ENCODE results near the gene SH3BP5.

SH3BP5 gene

GRCh38 chr3:15297608-15298350 is 34.6 kb downstream of the SH3BP5 start:
- POLR2A ChIA-PET, result interaction anchor here (0.6 kb wide), 1 partner anchor 390 kb away, joined by 4 read pairs; no protein-coding TSS in a partner anchor
- Histone ChIP-seq H3K27ac (ENCODE audit: insufficient read depth in 1 of 2, low read depth in 1 of 2, low read length in 2 of 2, poor library complexity in 1 of 2, severe bottlenecking in 2 of 2) (no peak overlapping the region), H3K4me1 (ENCODE audit: control extremely low read depth in 1 of 4, control insufficient read depth in 4 of 4, insufficient read depth in 4 of 4, low read length in 3 of 4) (peaks cover 8 to 62% (median 31%) of the 10 kb centered on the region in 4 experiments), H3K9me3 (ENCODE audit: control extremely low read depth in 1 of 5, control insufficient read depth in 4 of 5, insufficient read depth in 2 of 5, low read depth in 1 of 5, low read length in 4 of 5) (no peaks in the 10 kb centered on the region), H3K36me3 (ENCODE audit: control insufficient read depth in 4 of 4, insufficient read depth in 4 of 4, low read length in 3 of 4) (peaks cover 0 to 43% (median 3%) of the 10 kb centered on the region in 4 experiments), H3K27me3 (replicated peaks in 2 of 5; ENCODE audit: control insufficient read depth in 4 of 5, insufficient read depth in 5 of 5, low read length in 4 of 5) (peaks cover 0 to 4% (median 0%) of the 10 kb centered on the region in 5 experiments), H3K4me3 (ENCODE audit: control insufficient read depth in 1 of 7, extremely low read depth in 1 of 7, insufficient read depth in 4 of 7, low read depth in 2 of 7, low read length in 6 of 7) (no peak overlapping the region)
- no peak for DNase-seq
- CTCF ChIA-PET, result interaction anchor here (0.6 to 2.1 kb wide), 3 partner anchors 11 to 27 kb away, joined by 3 to 7 read pairs (median 4); no protein-coding TSS in a partner anchor
- 100% methylated on average over 2 of the region's 4 CpGs for WGBS (ENCODE audit: insufficient coverage)

- DNase-seq, result peak; percentile 67 to 89 (median 87)
- POLR2A ChIA-PET, result interaction anchor here (0.6 to 1.4 kb wide), 2 partner anchors 19 to 34 kb away, joined by 3 to 6 read pairs; no protein-coding TSS in a partner anchor
- H3K27ac ChIP-seq (ENCODE audit: insufficient read depth in 1 of 2, low read depth in 1 of 2, low read length in 2 of 2, poor library complexity in 1 of 2, severe bottlenecking in 2 of 2), result no peak overlapping the region
- H3K36me3 ChIP-seq (ENCODE audit: control insufficient read depth in 4 of 4, insufficient read depth in 4 of 4, low read length in 3 of 4), result peaks cover 0 to 23% (median 0%) of the 10 kb centered on the region in 4 experiments
- H3K4me3 ChIP-seq (ENCODE audit: control insufficient read depth in 1 of 7, extremely low read depth in 1 of 7, insufficient read depth in 4 of 7, low read depth in 2 of 7, low read length in 6 of 7), result no peak overlapping the region
- peaks cover 24 to 77% (median 51%) of the 10 kb centered on the region in 4 experiments for H3K4me1 ChIP-seq (ENCODE audit: control extremely low read depth in 1 of 4, control insufficient read depth in 4 of 4, insufficient read depth in 4 of 4, low read length in 3 of 4)
- WGBS (ENCODE audit: insufficient coverage), result 10% methylated on average over 6 of the region's 6 CpGs
- CTCF ChIA-PET, result interaction anchor here (0.9 to 2.5 kb wide), 14 partner anchors 9 to 84 kb away, joined by 3 to 14 read pairs (median 6); no protein-coding TSS in a partner anchor
- no peaks in the 10 kb centered on the region for H3K27me3 ChIP-seq (replicated peaks in 2 of 5; ENCODE audit: control insufficient read depth in 4 of 5, insufficient read depth in 5 of 5, low read length in 4 of 5)
- H3K9me3 ChIP-seq (ENCODE audit: control extremely low read depth in 1 of 5, control insufficient read depth in 4 of 5, insufficient read depth in 2 of 5, low read depth in 1 of 5, low read length in 4 of 5), result no peaks in the 10 kb centered on the region
These were observed 36.9 kb downstream of the SH3BP5 start for GRCh38 chr3:15295506-15295905.

GRCh38 chr3:15294929-15295328 is 37.5 kb downstream of the SH3BP5 start:
- no peak overlapping the region for H3K4me3 ChIP-seq (ENCODE audit: control insufficient read depth in 1 of 7, extremely low read depth in 1 of 7, insufficient read depth in 4 of 7, low read depth in 2 of 7, low read length in 6 of 7)

GRCh38 chr3:15292765-15293522 is 39.4 kb downstream of the SH3BP5 start:
- peak in 2 of 3 donors; percentile 34 to 41 for DNase-seq
- WGBS (ENCODE audit: insufficient coverage), result 27% methylated on average over 9 of the region's 13 CpGs
- CTCF ChIA-PET, result interaction anchor here (1.0 to 2.6 kb wide), 6 partner anchors 9 to 87 kb away, joined by 3 to 10 read pairs (median 4); no protein-coding TSS in a partner anchor
- no peaks in the 10 kb centered on the region for H3K9me3 ChIP-seq (ENCODE audit: control extremely low read depth in 1 of 5, control insufficient read depth in 4 of 5, insufficient read depth in 2 of 5, low read depth in 1 of 5, low read length in 4 of 5)
- H3K4me1 ChIP-seq (ENCODE audit: control extremely low read depth in 1 of 4, control insufficient read depth in 4 of 4, insufficient read depth in 4 of 4, low read length in 3 of 4), result peaks cover 26 to 78% (median 57%) of the 10 kb centered on the region in 4 experiments
- no peak overlapping the region for H3K4me3 ChIP-seq (ENCODE audit: control insufficient read depth in 1 of 7, extremely low read depth in 1 of 7, insufficient read depth in 4 of 7, low read depth in 2 of 7, low read length in 6 of 7)
- peaks cover 0 to 9% (median 3%) of the 10 kb centered on the region in 5 experiments for H3K27me3 ChIP-seq (replicated peaks in 2 of 5; ENCODE audit: control insufficient read depth in 4 of 5, insufficient read depth in 5 of 5, low read length in 4 of 5)
- H3K27ac ChIP-seq (ENCODE audit: insufficient read depth in 1 of 2, low read depth in 1 of 2, low read length in 2 of 2, poor library complexity in 1 of 2, severe bottlenecking in 2 of 2), result no peak overlapping the region
- peaks cover 0 to 30% (median 0%) of the 10 kb centered on the region in 4 experiments for H3K36me3 ChIP-seq (ENCODE audit: control insufficient read depth in 4 of 4, insufficient read depth in 4 of 4, low read length in 3 of 4)
- POLR2A ChIA-PET, result no interaction called here

More at GRCh38 chr3:15294929-15295328, 37.5 kb downstream of the SH3BP5 start:
- 76% methylated on average over 5 of the region's 5 CpGs for WGBS (ENCODE audit: insufficient coverage)
- H3K4me1 ChIP-seq (ENCODE audit: control extremely low read depth in 1 of 4, control insufficient read depth in 4 of 4, insufficient read depth in 4 of 4, low read length in 3 of 4), result peaks cover 22 to 74% (median 53%) of the 10 kb centered on the region in 4 experiments
- no peaks in the 10 kb centered on the region for H3K27me3 ChIP-seq (replicated peaks in 2 of 5; ENCODE audit: control insufficient read depth in 4 of 5, insufficient read depth in 5 of 5, low read length in 4 of 5)
- H3K36me3 ChIP-seq (ENCODE audit: control insufficient read depth in 4 of 4, insufficient read depth in 4 of 4, low read length in 3 of 4), result peaks cover 0 to 22% (median 0%) of the 10 kb centered on the region in 4 experiments
- DNase-seq, result peak in 2 of 3 donors; percentile 66 to 73
- no peak overlapping the region for H3K27ac ChIP-seq (ENCODE audit: insufficient read depth in 1 of 2, low read depth in 1 of 2, low read length in 2 of 2, poor library complexity in 1 of 2, severe bottlenecking in 2 of 2)
- ChIA-PET POLR2A (interaction anchor here (0.6 to 1.4 kb wide), 3 partner anchors 18 to 35 kb away, joined by 3 to 6 read pairs (median 3); no protein-coding TSS in a partner anchor), CTCF (interaction anchor here (1.1 to 2.5 kb wide), 12 partner anchors 10 to 85 kb away, joined by 3 to 14 read pairs (median 7); no protein-coding TSS in a partner anchor)
- H3K9me3 ChIP-seq (ENCODE audit: control extremely low read depth in 1 of 5, control insufficient read depth in 4 of 5, insufficient read depth in 2 of 5, low read depth in 1 of 5, low read length in 4 of 5), result no peaks in the 10 kb centered on the region

- Histone ChIP-seq H3K9me3 (ENCODE audit: control extremely low read depth in 1 of 5, control insufficient read depth in 4 of 5, insufficient read depth in 2 of 5, low read depth in 1 of 5, low read length in 4 of 5) (no peaks in the 10 kb centered on the region), H3K27ac (ENCODE audit: insufficient read depth in 1 of 2, low read depth in 1 of 2, low read length in 2 of 2, poor library complexity in 1 of 2, severe bottlenecking in 2 of 2) (no peak overlapping the region), H3K27me3 (replicated peaks in 2 of 5; ENCODE audit: control insufficient read depth in 4 of 5, insufficient read depth in 5 of 5, low read length in 4 of 5) (peaks cover 0 to 14% (median 3%) of the 10 kb centered on the region in 5 experiments), H3K4me3 (ENCODE audit: control insufficient read depth in 1 of 7, extremely low read depth in 1 of 7, insufficient read depth in 4 of 7, low read depth in 2 of 7, low read length in 6 of 7) (peak overlapping the region in 2 of 7 experiments; percentile 33 to 52), H3K36me3 (ENCODE audit: control insufficient read depth in 4 of 4, insufficient read depth in 4 of 4, low read length in 3 of 4) (peaks cover 0 to 32% (median 0%) of the 10 kb centered on the region in 4 experiments), H3K4me1 (ENCODE audit: control extremely low read depth in 1 of 4, control insufficient read depth in 4 of 4, insufficient read depth in 4 of 4, low read length in 3 of 4) (peaks cover 29 to 78% (median 56%) of the 10 kb centered on the region in 4 experiments)
- WGBS (ENCODE audit: insufficient coverage), result 10% methylated on average over 4 of the region's 6 CpGs
- ChIA-PET CTCF (interaction anchor here (1.0 to 2.6 kb wide), 9 partner anchors 10 to 88 kb away, joined by 3 to 10 read pairs (median 4); partner anchors contain the start of gene SH3BP5), POLR2A (interaction anchor here (1.3 kb wide), 1 partner anchor 12 kb away, joined by 5 read pairs; no protein-coding TSS in a partner anchor)
- DNase-seq, result peak; percentile 88 to 99 (median 99)
These were observed 40.5 kb downstream of the SH3BP5 start for GRCh38 chr3:15291589-15292541.

- POLR2A ChIA-PET, result no interaction called here
- no peaks in the 10 kb centered on the region for H3K9me3 ChIP-seq (ENCODE audit: control extremely low read depth in 1 of 5, control insufficient read depth in 4 of 5, insufficient read depth in 2 of 5, low read depth in 1 of 5, low read length in 4 of 5)
These were observed 41.6 kb downstream of the SH3BP5 start for GRCh38 chr3:15290736-15291135.

More at GRCh38 chr3:15290736-15291135, 41.6 kb downstream of the SH3BP5 start:
- CTCF ChIA-PET, result interaction anchor here (0.6 to 4.1 kb wide), 10 partner anchors 8 to 42 kb away, joined by 3 to 11 read pairs (median 6); partner anchors contain the start of gene SH3BP5
- Histone ChIP-seq H3K36me3 (ENCODE audit: control insufficient read depth in 4 of 4, insufficient read depth in 4 of 4, low read length in 3 of 4) (peaks cover 0 to 41% (median 0%) of the 10 kb centered on the region in 4 experiments), H3K27ac (ENCODE audit: insufficient read depth in 1 of 2, low read depth in 1 of 2, low read length in 2 of 2, poor library complexity in 1 of 2, severe bottlenecking in 2 of 2) (no peak overlapping the region), H3K4me3 (ENCODE audit: control insufficient read depth in 1 of 7, extremely low read depth in 1 of 7, insufficient read depth in 4 of 7, low read depth in 2 of 7, low read length in 6 of 7) (peak overlapping the region in 1 of 7 experiments; percentile 24), H3K4me1 (ENCODE audit: control extremely low read depth in 1 of 4, control insufficient read depth in 4 of 4, insufficient read depth in 4 of 4, low read length in 3 of 4) (peaks cover 29 to 67% (median 53%) of the 10 kb centered on the region in 4 experiments), H3K27me3 (replicated peaks in 2 of 5; ENCODE audit: control insufficient read depth in 4 of 5, insufficient read depth in 5 of 5, low read length in 4 of 5) (peaks cover 0 to 20% (median 3%) of the 10 kb centered on the region in 5 experiments)
- WGBS (ENCODE audit: insufficient coverage), result 71% methylated on average over 3 of the region's 3 CpGs
- no peak for DNase-seq

All from common myeloid progenitor, CD34-positive (primary cell).